Measurements from ENCODE around the gene ARHGAP40. TPM values are rescaled to one million over a fixed set of nuclear protein-coding genes. Genes with fewer than 3 reads are reported as not detected.

Gene ARHGAP40
- polyA plus RNA-seq, 1 donor from 2014 or later: not detected

DNA sequence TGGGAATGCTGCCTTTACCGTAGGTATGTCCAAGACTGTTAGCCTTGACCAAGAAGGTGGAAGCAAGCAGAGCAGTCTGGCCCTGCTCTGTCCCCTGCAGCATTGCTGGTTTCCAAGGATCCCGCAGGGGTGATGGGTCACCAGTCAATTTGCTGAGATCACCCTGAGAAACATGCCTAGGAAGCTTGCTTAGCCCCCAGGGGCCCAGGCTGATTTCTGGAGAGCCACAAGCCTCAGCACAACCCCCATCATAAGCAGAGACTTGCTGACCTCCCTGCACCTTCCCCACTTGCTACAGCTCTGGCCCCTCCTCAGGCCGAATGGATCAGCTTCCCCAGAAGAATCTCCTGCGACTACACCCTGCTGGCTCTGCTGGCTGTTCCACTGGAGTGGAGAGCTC, 21.5 kb downstream of the ARHGAP40 start:
- Mint-ChIP-seq H3K27ac (no peak overlapping the region), H3K4me1 (peaks cover 0 to 2% (median 0%) of the 10 kb centered on the region in 3 donors), H3K36me3 (peaks cover 3% of the 10 kb centered on the region), H3K27me3 (peaks cover 12% of the 10 kb centered on the region), H3K9me3 (peaks cover 0 to 6% (median 1%) of the 10 kb centered on the region in 3 donors), H3K4me3 (no peak overlapping the region)

DNA sequence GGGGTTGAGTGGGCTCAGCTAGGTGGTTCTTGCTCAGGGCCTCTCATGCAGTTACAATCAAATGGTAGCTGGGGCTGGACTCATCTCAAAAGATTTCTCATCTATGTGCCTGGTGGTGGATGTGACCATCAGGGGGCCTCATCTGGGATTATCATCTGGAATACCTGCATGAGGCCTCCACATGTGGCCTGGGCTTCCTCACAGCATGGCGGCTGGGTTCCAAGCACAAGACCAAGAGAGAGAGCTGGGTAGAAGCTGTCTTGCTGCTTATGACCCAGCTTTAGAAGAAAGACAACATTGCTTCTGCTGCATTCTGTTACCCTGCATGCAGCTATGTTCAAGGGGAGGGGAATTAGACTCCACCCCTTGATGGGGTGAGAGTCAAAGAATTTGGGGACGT, 22.5 kb downstream of the ARHGAP40 start:
- Mint-ChIP-seq H3K36me3 (peaks cover 3% of the 10 kb centered on the region), H3K9me3 (peaks cover 0 to 6% (median 1%) of the 10 kb centered on the region in 3 donors), H3K4me1 (no peaks in the 10 kb centered on the region), H3K27me3 (peaks cover 12% of the 10 kb centered on the region), H3K27ac (no peak overlapping the region), H3K4me3 (no peak overlapping the region)

DNA sequence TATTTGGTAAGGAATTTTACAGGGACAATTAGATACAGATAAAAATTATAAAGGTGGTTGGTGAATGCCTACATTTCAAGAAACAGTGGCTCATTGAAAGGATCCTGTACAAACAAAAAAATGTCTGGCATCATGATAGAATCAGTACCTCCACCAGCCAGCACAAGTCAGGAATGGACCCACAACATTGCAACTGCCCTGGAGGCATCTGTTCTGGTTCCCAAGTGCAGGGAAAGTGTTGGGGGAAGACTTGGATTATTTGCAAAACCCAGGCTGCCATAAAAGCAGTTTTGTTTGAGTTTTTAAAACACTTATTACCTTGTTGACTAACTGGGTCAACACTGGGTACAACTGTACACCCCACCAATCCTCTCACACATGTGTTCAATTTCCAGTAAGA, 24.3 kb downstream of the ARHGAP40 start:
- no peak overlapping the region for H3K4me3 Mint-ChIP-seq
- H3K27me3 Mint-ChIP-seq: peaks cover 11% of the 10 kb centered on the region
- H3K9me3 Mint-ChIP-seq: peaks cover 0 to 6% (median 1%) of the 10 kb centered on the region in 3 donors
- no peaks in the 10 kb centered on the region for H3K4me1 Mint-ChIP-seq
- no peak overlapping the region for H3K27ac Mint-ChIP-seq
- peaks cover 3% of the 10 kb centered on the region for H3K36me3 Mint-ChIP-seq

DNA sequence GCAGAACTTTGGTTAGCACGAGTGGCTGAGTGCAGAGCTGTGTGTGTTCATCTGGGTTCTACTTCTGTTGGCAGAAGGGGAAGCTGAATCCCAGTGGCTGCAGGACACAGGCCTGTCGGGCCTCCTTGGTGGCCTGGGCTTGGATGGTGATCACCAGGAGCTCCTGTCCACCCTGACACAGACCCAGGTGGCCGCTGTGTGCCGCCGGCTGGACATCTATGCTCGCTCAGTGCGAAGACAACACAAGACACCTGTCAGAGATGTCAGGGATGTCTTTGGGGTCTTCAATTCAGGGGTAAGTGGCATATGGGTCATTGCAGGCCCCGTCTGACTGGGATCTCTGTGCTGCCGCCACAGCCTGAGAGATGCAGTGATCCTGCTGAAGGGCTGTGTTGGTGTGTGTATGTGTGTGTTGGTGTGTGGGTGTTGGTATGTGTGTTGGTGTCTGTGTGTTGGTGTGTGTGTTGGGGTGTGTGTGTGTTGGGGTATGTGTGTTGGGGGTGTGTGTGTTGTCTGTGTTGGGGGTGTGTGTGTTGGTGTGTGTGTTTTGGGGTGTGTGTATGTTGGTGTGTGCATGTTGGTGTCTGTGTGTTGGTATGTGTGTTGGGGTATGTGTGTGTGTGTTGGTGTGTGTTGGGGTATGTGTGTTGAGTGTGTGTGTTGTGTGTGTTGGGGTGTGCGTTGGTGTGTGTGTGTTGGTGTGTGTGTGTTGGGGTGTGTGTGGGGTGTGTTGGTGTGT, 25.5 kb downstream of the ARHGAP40 start:
- Mint-ChIP-seq H3K27me3 (peaks cover 8% of the 10 kb centered on the region), H3K9me3 (peaks cover 0 to 6% (median 1%) of the 10 kb centered on the region in 3 donors), H3K4me3 (no peak overlapping the region), H3K36me3 (peaks cover 3% of the 10 kb centered on the region), H3K4me1 (no peaks in the 10 kb centered on the region), H3K27ac (no peak overlapping the region)

DNA sequence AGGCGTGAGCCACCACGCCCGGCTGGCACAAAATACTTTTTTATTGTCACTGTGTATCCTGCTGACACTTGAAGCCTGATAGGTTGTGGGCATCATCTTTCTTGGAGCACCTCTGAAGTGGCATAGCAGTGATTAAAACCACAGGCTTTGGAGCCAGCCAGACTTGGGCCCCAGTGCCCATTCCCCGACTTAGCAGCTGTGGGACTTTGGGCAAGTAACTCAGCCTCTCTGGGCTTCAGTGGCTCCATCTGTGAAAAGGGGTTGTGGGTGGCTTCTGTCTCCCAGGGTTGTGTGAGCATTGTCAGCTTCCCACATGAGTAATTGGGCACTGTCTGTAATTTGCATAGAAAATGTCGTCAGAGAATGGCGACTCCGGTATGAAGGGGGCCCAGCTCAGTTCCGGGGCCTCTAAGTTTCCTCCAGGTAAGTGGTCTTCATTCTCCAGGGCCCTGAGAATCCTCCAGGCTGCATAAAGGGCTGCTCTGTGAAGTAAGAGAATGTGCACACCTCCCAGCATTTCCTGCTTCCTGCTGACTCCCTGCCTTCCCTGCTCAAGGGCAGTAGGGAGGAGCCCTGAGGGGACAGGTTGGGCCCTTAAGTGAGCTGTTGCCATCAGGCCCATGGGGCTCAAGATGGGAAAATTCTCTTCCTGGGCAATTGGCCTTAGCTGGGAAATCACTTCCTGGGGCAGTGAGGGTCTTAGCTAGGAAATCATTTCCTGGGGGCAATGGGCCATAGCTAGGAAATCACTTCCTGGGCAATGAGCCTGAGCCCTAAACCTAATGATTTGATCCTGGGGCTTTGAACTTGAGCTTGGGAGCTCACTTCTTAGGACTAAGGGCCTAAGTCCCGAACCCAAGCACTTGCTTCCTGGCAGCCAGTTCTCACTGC, 27.2 kb downstream of the ARHGAP40 start:
- Mint-ChIP-seq H3K27ac (no peak overlapping the region), H3K4me1 (peaks cover 0 to 5% (median 3%) of the 10 kb centered on the region in 3 donors), H3K9me3 (peaks cover 0 to 5% (median 1%) of the 10 kb centered on the region in 3 donors), H3K36me3 (peaks cover 5% of the 10 kb centered on the region), H3K4me3 (no peak overlapping the region), H3K27me3 (peaks cover 7% of the 10 kb centered on the region)

DNA sequence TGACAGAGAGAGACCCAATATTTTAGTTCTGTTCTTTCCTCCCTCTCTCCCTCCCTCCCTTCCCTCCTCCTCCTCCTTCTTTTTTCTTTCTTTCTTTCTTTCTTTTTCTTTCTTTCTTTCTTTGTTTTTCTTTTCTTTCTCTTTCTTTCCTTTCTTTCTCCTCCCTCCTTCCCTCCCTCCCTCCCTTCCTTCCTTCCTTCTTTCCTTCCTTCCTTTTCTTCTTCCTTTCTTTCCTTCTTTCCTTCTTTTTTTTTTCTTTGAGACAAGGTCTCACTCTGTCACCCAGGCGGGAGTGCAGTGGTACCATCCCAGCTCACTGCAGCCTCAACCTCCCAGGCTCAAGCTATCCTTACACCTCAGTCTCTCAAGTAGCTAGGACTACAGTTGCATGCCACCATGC, 28.4 kb downstream of the ARHGAP40 start:
- peaks cover 10% of the 10 kb centered on the region for H3K27me3 Mint-ChIP-seq
- H3K9me3 Mint-ChIP-seq: no peaks in the 10 kb centered on the region
- H3K4me1 Mint-ChIP-seq: peaks cover 0 to 6% (median 5%) of the 10 kb centered on the region in 3 donors
- no peak overlapping the region for H3K27ac Mint-ChIP-seq
- no peak overlapping the region for H3K4me3 Mint-ChIP-seq
- H3K36me3 Mint-ChIP-seq: peaks cover 1% of the 10 kb centered on the region

DNA sequence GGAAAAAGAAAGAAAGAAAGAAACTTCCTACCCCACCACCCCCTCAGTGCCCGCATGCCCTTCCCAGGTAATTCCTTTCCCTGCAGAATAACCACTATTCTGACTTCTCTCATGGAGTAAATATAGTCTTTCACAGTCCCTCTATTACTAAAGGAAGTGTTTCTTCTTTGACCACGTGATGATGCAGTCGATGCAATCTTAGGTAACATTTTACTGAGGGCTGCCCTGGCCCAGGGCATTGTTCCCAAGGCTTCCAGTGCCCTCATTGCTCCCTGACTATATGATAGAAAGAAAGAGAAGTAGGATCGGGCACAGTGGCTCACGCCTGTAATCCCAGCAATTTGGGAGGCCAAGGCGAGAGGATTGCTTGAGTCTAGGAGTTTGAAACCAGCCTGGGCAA, 29.1 kb downstream of the ARHGAP40 start:
- H3K27me3 Mint-ChIP-seq: peaks cover 8% of the 10 kb centered on the region
- peaks cover under 1 to 6% (median 5%) of the 10 kb centered on the region in 3 donors for H3K4me1 Mint-ChIP-seq
- peaks cover 1% of the 10 kb centered on the region for H3K36me3 Mint-ChIP-seq
- no peak overlapping the region for H3K27ac Mint-ChIP-seq
- H3K4me3 Mint-ChIP-seq: no peak overlapping the region
- H3K9me3 Mint-ChIP-seq: no peaks in the 10 kb centered on the region

DNA sequence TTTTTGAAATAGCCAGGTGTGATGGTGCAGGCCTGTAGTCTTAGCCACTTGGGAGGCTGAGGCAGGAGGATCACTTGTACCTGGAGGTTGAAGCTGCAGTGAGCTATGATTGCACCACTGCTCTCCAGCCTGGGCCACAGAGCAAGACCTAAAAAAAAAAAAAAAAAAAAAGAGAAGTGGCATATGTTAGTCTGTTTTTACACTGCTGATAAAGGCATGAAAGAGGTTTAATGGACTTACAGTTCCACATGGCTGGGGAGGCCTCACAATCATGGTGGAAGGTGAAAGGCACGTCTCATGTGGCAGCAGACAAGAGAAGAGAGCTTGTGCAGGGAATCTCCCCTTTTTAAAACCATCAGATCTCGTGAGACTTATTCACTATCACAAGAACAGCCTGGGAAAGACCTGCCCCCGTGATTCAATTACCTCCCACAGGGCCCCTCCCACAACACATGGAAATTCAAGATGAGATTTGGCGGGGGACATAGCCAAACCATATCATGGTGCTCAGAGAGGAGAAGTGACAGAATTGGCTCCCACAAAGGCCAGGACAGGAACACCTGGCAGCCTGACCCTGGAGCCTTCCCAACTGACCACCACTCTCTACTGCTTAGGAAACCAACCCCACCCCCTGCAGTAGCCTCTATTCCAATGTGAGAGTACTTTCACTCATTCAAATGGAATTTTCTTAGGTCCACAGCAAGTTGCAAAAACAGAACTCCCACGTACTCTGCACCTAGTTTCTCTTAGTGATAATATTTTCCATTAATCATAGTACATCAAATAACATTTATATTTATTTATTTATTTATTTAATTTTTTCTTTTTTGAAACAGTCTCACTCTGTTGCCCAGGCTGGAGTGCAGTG, 29.8 kb downstream of the ARHGAP40 start:
- Mint-ChIP-seq H3K27me3 (peaks cover 8% of the 10 kb centered on the region), H3K9me3 (no peaks in the 10 kb centered on the region), H3K36me3 (peaks cover 1% of the 10 kb centered on the region), H3K4me3 (no peak overlapping the region), H3K4me1 (peaks cover 3 to 8% (median 6%) of the 10 kb centered on the region in 3 donors), H3K27ac (no peak overlapping the region)

DNA sequence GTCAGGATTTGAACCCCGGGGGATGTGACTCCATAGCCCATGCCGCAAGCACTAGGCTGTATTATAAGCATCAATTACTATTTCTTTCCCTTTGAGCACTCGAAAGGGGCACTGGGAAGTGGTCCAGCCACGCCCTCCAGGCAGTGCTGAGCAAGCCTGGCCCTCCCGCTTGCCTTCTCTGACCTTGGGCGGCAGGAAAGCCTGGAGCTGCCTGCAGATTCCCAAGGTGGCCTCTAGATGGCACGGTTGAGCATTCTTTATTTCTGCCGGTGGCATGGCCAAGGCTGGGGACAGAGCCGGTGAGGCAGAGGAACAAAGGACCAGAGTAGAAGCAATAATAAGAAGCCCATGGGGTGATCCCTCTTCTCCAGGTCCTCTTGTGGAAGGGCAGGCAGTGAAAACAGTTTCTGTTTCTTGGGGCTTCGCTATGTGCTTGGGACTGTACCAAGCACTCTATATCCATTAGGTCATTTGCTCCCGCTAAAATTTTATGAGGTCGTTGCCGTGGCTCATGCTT, 32.0 kb downstream of the ARHGAP40 start:
- Mint-ChIP-seq H3K36me3 (peaks cover 1% of the 10 kb centered on the region), H3K4me3 (peak overlapping the region in 2 of 4 donors; percentile 6 to 68), H3K4me1 (peaks cover 3 to 8% (median 6%) of the 10 kb centered on the region in 3 donors), H3K9me3 (no peaks in the 10 kb centered on the region), H3K27ac (peak overlapping the region in 1 of 3 donors; percentile 72), H3K27me3 (peaks cover 8% of the 10 kb centered on the region)

DNA sequence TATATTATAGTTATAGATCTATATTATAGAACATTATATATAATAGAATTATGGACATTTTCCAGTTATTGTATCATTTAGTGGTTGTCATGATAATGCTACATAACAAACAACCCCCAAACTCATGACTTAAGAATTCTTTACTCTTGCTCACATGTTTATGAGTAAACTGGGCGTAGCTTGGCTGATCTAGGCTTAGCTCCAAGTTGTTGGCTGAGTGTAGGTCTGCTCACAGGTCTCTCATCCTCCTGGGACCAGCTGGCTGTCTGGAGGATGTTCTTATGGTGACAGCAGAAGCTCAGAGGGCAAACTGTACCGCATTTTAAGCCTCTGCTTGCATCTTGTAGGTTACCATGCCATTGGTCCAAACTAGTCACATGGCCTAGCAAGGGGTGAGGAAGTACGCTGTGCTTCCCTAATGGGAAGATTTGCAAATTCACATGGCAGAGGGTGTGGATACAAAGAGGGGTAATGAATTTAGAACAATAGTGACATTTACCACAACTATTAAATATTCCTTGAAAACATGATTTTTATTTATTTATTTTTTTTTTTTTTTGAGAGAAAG, 34.2 kb downstream of the ARHGAP40 start:
- H3K9me3 Mint-ChIP-seq: no peaks in the 10 kb centered on the region
- H3K36me3 Mint-ChIP-seq: peaks cover 1% of the 10 kb centered on the region
- H3K4me3 Mint-ChIP-seq: peak overlapping the region in 1 of 4 donors; percentile 24
- H3K4me1 Mint-ChIP-seq: peaks cover 6 to 10% (median 9%) of the 10 kb centered on the region in 3 donors
- no peak overlapping the region for H3K27ac Mint-ChIP-seq
- peaks cover 8% of the 10 kb centered on the region for H3K27me3 Mint-ChIP-seq

DNA sequence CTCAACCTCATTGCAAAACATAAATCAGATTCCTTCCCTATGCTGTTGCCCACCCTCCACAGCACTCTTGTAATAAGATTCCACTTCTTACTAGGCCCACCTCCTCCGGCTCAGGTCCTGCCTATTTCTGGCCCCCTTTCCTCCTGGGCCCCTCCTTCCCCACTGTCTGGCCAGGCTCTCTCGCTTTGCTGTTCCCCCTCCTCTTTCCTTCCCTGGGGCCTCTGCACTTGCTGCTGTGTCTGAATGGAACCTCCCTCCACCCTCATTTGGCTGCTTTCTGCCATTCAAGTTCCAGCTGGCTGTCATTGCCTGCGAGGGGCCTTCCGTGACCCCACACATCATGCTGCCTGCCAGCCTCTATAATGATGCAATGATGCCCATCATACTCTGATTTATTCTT, 38.9 kb downstream of the ARHGAP40 start:
- Mint-ChIP-seq H3K4me3 (no peak overlapping the region), H3K27me3 (peaks cover 4% of the 10 kb centered on the region), H3K27ac (no peak overlapping the region)

DNA sequence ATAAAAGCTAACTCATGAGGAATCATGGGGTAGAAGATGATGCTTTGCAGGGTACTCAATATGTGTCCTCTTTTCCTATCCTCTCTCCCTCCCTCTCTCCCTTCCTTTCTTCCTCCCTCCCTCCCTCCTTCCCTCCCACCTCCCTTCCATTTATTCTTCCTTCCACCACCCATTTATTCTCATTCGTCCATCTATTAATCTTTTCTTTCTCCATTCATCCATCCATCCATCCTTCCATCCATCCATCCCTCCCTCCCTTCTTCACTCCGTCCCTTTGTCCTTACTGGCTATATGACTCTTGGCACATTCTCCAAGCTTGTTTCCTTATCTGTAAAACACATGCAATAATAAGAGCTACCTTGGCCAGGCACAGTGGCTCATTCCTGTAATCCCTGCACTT, 40.9 kb downstream of the ARHGAP40 start:
- H3K27ac Mint-ChIP-seq: no peak overlapping the region
- no peaks in the 10 kb centered on the region for H3K9me3 Mint-ChIP-seq
- H3K27me3 Mint-ChIP-seq: peaks cover 7% of the 10 kb centered on the region
- H3K36me3 Mint-ChIP-seq: no peaks in the 10 kb centered on the region
- H3K4me1 Mint-ChIP-seq: peaks cover 3 to 14% (median 10%) of the 10 kb centered on the region in 3 donors
- H3K4me3 Mint-ChIP-seq: no peak overlapping the region

More for the DNA sequence above, 38.9 kb downstream of the ARHGAP40 start:
- H3K36me3 Mint-ChIP-seq: no peaks in the 10 kb centered on the region
- no peaks in the 10 kb centered on the region for H3K9me3 Mint-ChIP-seq
- peaks cover 6 to 10% (median 9%) of the 10 kb centered on the region in 3 donors for H3K4me1 Mint-ChIP-seq

DNA sequence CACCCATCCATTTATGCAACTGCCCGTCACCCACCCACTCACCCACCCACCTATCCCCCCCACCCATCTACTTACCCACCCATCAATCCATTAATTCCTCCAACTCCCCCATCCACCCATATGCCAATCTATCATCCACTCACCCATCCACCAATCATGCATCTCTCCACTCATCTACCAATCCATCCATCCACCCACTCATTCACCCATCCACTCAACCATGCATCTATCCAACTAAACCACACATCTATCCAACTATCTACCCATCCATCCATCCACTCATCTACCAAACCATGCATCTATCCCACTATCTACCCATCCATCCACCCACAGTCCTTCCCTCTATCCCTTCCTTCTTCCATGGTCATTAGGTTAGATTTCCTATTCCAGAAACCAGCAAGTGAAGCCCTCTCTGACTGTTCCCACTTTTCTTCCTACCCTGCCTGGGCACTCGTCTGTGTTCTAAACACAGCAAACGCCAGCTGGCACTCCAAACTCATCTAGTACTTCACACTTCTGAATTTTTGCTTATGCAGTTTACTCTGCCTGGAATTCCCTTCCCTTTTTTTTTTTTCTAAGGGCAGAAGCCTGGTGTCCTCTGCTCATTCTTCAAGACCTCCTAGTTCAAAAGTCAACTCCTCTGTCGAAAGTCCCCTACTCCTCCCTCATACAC, 43.1 kb downstream of the ARHGAP40 start:
- Mint-ChIP-seq H3K36me3 (no peaks in the 10 kb centered on the region), H3K4me3 (no peak overlapping the region), H3K4me1 (peaks cover 3 to 14% (median 10%) of the 10 kb centered on the region in 3 donors), H3K27ac (no peak overlapping the region), H3K27me3 (peaks cover 9% of the 10 kb centered on the region), H3K9me3 (no peaks in the 10 kb centered on the region)

DNA sequence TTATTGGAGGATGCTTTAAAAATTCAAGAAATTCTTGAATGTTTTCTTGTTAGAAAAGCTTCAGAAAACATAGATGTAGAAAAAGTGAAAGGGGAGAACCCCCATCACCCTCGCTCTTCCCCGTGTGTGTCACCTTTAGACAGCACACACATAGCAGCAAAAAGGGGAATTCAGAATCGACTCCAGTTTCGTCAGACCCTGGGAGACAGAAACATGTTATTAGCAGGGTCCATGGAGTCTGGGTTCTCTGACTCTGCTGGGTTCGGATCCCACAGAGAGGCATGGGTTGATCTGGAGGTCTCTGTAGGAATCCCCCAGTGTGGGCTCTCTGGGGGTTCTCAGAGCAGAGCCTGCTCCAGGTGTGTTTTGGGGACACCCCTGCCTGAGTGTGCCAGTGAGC, 43.7 kb downstream of the ARHGAP40 start:
- peaks cover 1 to 11% (median 10%) of the 10 kb centered on the region in 3 donors for H3K4me1 Mint-ChIP-seq
- H3K36me3 Mint-ChIP-seq: no peaks in the 10 kb centered on the region
- H3K9me3 Mint-ChIP-seq: no peaks in the 10 kb centered on the region
- no peak overlapping the region for H3K27ac Mint-ChIP-seq
- H3K4me3 Mint-ChIP-seq: peak overlapping the region in 2 of 4 donors; percentile 12 to 94
- peaks cover 13% of the 10 kb centered on the region for H3K27me3 Mint-ChIP-seq
